Hepatocyte (in vitro differentiated cells): ENCODE data around the gene SSC5D. TPM values are rescaled to one million over a fixed set of nuclear protein-coding genes. Genes with fewer than 3 reads are reported as not detected.
"Not testable (repeated sequence)": the region's sequence is repeated elsewhere in the genome, so short reads cannot be mapped to it uniquely, and the experiment has no call there.

Experiments
- DNase-seq: peaks from one replicate; pipeline ENCODE4 v3.0.0-alpha.2; 2016; ENCODE audit warnings: low spot score
- H2AFZ ChIP-seq: fragments of 200-600 bp; sonication (generic); 2 replicates; pipeline ENCODE4 v1.6.0; 2016; ENCODE audit warnings: antibody characterized with exemption, mild to moderate bottlenecking
- H3K27ac ChIP-seq: fragments of 200-600 bp; sonication (generic); 2 replicates; pipeline ENCODE4 v1.5.1; 2016; ENCODE audit warnings: mild to moderate bottlenecking
- H3K27me3 ChIP-seq: fragments of 200-600 bp; sonication (generic); 2 replicates; pipeline ENCODE4 v1.6.1; 2016
- H3K36me3 ChIP-seq: fragments of 200-600 bp; sonication (generic); replicated peaks from 2 replicates; pipeline ENCODE4 v1.5.1; 2016; ENCODE audit warnings: low read depth; ENCODE audit not compliant: insufficient read depth
- H3K4me1 ChIP-seq: fragments of 200-600 bp; sonication (generic); 2 replicates; pipeline ENCODE4 v1.5.1; 2016; ENCODE audit warnings: mild to moderate bottlenecking, moderate library complexity; ENCODE audit not compliant: insufficient read depth
- H3K4me2 ChIP-seq: fragments of 200-600 bp; sonication (generic); 2 replicates; pipeline ENCODE4 v1.6.0; 2016
- H3K4me3 ChIP-seq: fragments of 200-600 bp; sonication (generic); 2 replicates; pipeline ENCODE4 v1.5.1; 2016; ENCODE audit warnings: mild to moderate bottlenecking
- H3K79me2 ChIP-seq: fragments of 200-600 bp; sonication (generic); 2 replicates; pipeline ENCODE4 v1.6.0; 2017; ENCODE audit warnings: mild to moderate bottlenecking
- H3K9me2 ChIP-seq: fragments of 200-600 bp; sonication (generic); replicated peaks from 2 replicates; pipeline ENCODE4 v1.6.0; 2017; ENCODE audit warnings: mild to moderate bottlenecking; ENCODE audit not compliant: insufficient read depth
- H3K9me3 ChIP-seq: fragments of 200-600 bp; sonication (generic); 2 replicates; pipeline ENCODE4 v1.5.1; 2016; ENCODE audit warnings: low read depth, mild to moderate bottlenecking
- H4K20me1 ChIP-seq: fragments of 200-600 bp; sonication (generic); 2 replicates; pipeline ENCODE4 v1.6.0; 2016; ENCODE audit warnings: mild to moderate bottlenecking; ENCODE audit not compliant: insufficient read depth, poor library complexity, severe bottlenecking
- EZH2 ChIP-seq: fragments of 200-600 bp; sonication (generic); IDR thresholded peaks from 2 replicates; pipeline ENCODE4 v1.6.1; 2016; ENCODE audit warnings: antibody characterized with exemption, mild to moderate bottlenecking, borderline replicate concordance
- EZH2phosphoT487 ChIP-seq: fragments of 200-600 bp; sonication (generic); IDR thresholded peaks from one replicate; pipeline ENCODE4 v1.6.1; 2018; ENCODE audit warnings: antibody characterized with exemption, mild to moderate bottlenecking, low read depth, moderate library complexity; ENCODE audit not compliant: unreplicated experiment, severe bottlenecking
- WGBS: methylation state at CpG from one replicate; pipeline ENCODE4 v1.1.6; 2016; ENCODE audit warnings: low lambda C conversion rate; ENCODE audit errors: missing lambda C conversion rate; 5-methylcytosine and 5-hydroxymethylcytosine counted together
- polyA plus RNA-seq: library from polyadenylated mRNA; unstranded; fragments of >200 nt; fragmentation: Nextera tagmentation; extraction: Ambion mirVana; gene quantifications from 2 replicates; pipeline ENCODE4 v1.2.1, GENCODE V29; 2016
- total RNA-seq: library from RNA; depleted of rRNA; stranded (reverse); fragments of >200 nt; gene quantifications from 2 replicates; pipeline ENCODE4 v1.2.3, GENCODE V29; 2014
- TF ChIP-seq, protein P1 (sequence below): fragments of 200-600 bp; sonication (generic); IDR thresholded peaks from 2 replicates; pipeline ENCODE4 v1.5.1; 2016; ENCODE audit warnings: antibody characterized with exemption, mild to moderate bottlenecking; ENCODE audit not compliant: poor library complexity

Gene SSC5D
- total and polyA plus RNA-seq, 2 experiments from 2014 or later, result 0.80 to 5.1 TPM

DNA sequence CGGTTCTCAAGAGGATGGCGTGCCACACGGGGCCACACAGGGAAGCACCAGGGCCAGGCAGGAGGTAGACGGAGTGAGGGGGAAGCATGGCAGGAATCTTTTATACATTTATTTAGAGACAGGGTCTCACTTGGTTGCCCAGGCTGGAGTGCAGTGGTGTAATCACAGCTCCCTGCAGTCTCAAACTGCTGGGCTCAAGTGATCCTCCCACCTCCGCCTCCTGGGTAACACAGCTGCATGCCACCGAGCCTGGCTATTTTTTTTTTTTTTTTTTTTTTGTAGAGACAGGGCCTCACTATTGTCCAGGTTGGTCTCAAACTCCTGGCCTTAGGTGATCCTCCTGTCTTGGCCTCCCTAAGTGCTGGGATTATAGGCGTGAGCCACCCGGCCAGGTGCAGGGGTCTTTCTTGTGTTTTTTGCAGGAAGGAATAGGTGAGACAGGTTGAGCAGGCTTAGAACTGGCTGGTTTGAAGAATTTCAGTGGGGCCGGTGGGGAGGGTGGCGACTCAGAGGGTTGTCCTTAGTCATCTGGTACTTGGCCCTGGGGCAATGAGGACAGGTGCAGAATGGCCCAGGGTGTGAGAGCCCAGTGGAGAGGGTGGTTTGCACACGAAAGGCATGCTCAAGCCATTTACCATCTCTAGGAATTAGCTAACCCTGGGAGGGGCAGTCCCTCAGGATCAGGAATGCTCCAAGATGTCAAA is 7.6 kb downstream of the SSC5D start:
- Histone ChIP-seq H2AFZ (no peak overlapping the region), H4K20me1 (no peaks in the 10 kb centered on the region), H3K79me2 (no peaks in the 10 kb centered on the region), H3K36me3 (no peaks in the 10 kb centered on the region), H3K4me3 (no peak overlapping the region), H3K27me3 (peaks cover 10% of the 10 kb centered on the region), H3K9me2 (no peaks in the 10 kb centered on the region), H3K4me1 (no peaks in the 10 kb centered on the region), H3K9me3 (no peaks in the 10 kb centered on the region), H3K4me2 (no peak overlapping the region), H3K27ac (no peak overlapping the region)
- DNase-seq, result no peak
- TF ChIP-seq EZH2phosphoT487 (no peak), EZH2 (no peak)
- TF ChIP-seq, protein P1, sequence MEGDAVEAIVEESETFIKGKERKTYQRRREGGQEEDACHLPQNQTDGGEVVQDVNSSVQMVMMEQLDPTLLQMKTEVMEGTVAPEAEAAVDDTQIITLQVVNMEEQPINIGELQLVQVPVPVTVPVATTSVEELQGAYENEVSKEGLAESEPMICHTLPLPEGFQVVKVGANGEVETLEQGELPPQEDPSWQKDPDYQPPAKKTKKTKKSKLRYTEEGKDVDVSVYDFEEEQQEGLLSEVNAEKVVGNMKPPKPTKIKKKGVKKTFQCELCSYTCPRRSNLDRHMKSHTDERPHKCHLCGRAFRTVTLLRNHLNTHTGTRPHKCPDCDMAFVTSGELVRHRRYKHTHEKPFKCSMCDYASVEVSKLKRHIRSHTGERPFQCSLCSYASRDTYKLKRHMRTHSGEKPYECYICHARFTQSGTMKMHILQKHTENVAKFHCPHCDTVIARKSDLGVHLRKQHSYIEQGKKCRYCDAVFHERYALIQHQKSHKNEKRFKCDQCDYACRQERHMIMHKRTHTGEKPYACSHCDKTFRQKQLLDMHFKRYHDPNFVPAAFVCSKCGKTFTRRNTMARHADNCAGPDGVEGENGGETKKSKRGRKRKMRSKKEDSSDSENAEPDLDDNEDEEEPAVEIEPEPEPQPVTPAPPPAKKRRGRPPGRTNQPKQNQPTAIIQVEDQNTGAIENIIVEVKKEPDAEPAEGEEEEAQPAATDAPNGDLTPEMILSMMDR, result no peak
- 70% methylated on average over 11 of the region's 11 CpGs for WGBS

DNA sequence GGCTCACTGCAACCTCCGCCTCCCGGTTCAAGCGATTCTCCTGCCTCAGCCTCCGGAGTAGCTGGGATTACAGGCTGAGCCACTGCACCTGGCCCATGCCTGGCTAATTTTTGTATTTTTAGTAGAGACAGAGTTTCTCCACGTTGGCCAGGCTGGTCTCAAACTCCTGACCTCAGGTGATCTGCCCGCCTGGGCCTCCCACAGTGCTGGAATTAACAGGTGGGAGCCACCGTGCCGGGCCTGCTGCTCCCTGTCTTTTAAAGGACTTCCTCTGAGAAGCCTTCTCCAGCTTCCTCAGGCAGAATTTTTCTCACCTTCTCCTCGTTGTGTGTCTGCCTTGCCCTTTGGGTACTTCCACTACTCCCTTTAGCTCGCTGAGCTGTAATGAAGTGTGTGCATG is 8.6 kb downstream of the SSC5D start:
- WGBS, result 71% methylated on average over 10 of the region's 10 CpGs
- not testable (repeated sequence) for H3K9me3 ChIP-seq, DNase-seq, H3K27ac ChIP-seq, H4K20me1 ChIP-seq, H3K4me1 ChIP-seq, H3K9me2 ChIP-seq, H3K27me3 ChIP-seq, H3K79me2 ChIP-seq, H3K4me3 ChIP-seq, H3K36me3 ChIP-seq, H3K4me2 ChIP-seq, H2AFZ ChIP-seq

DNA sequence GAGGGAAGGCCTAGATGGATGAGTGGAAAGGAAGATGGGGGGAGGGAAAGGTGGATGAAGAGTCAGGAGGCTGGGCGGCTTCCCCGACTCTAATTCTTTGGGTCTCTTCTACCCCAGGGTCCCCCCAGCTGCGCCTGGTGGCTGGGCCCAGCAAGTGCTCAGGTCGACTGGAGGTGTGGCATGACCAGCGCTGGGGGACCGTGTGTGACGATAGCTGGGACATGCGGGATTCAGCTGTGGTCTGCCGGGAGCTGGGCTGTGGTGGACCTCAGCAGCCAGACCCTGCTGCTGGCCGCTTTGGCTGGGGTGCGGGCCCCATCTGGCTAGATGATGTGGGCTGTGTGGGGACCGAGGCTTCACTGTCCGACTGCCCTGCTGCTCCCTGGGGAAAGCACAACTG is 9.5 kb downstream of the SSC5D start:
- Histone ChIP-seq H3K4me2 (no peak overlapping the region), H3K27me3 (peaks cover 3% of the 10 kb centered on the region), H3K27ac (no peak overlapping the region), H3K9me2 (no peaks in the 10 kb centered on the region), H3K4me1 (no peaks in the 10 kb centered on the region), H2AFZ (no peak overlapping the region), H3K79me2 (no peaks in the 10 kb centered on the region), H3K36me3 (no peaks in the 10 kb centered on the region), H3K9me3 (no peaks in the 10 kb centered on the region), H3K4me3 (no peak overlapping the region), H4K20me1 (no peaks in the 10 kb centered on the region)
- no peak for DNase-seq
- 88% methylated on average over 13 of the region's 13 CpGs for WGBS
- TF ChIP-seq, protein P1, result no peak
- TF ChIP-seq EZH2phosphoT487, result no peak
- TF ChIP-seq EZH2, result no peak

DNA sequence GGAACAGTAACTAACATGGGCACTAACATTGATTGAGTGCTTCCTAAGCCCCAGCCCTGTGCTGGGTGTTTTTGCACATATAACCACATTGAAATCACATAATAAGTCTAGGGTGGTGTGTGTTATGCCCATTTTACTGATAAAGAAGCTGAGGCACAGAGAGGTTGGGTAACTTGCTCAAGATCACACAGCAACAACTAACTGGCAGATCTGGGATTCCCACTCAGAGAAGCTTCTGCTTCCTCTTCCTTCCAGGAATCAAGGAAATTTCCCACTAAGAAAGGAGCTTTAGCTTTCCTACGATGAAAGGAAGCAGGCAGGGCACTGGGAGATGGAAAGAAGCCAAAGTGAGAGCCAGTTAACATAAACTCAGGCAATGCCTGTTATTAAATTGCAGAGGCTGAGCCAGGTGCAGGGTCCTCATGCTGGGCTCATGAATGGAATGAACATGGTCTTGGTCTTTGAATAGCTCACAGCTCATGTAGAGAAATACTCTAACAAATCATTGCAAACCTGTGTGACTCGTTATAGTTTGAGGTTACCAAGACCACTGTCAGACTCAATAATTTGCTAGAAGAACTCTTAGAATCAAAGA is 10.1 kb downstream of the SSC5D start:
- no peaks in the 10 kb centered on the region for H3K4me1 ChIP-seq
- H3K9me3 ChIP-seq, result no peaks in the 10 kb centered on the region
- TF ChIP-seq, protein P1, result no peak
- TF ChIP-seq EZH2 (no peak), EZH2phosphoT487 (no peak)
- H3K27ac ChIP-seq, result no peak overlapping the region
- H2AFZ ChIP-seq, result no peak overlapping the region
- H4K20me1 ChIP-seq, result no peaks in the 10 kb centered on the region
- no peaks in the 10 kb centered on the region for H3K79me2 ChIP-seq
- no peak for DNase-seq
- no peaks in the 10 kb centered on the region for H3K9me2 ChIP-seq
- 50% methylated on average over 2 of the region's 2 CpGs for WGBS
- no peaks in the 10 kb centered on the region for H3K27me3 ChIP-seq
- no peaks in the 10 kb centered on the region for H3K36me3 ChIP-seq
- H3K4me2 ChIP-seq, result no peak overlapping the region
- H3K4me3 ChIP-seq, result no peak overlapping the region
